Skin of body (tissue), 2 donors: Measurements from ENCODE around the gene KCTD17. TPM values are rescaled to one million over a fixed set of nuclear protein-coding genes. Genes with fewer than 3 reads are reported as not detected.
A peak's percentile ranks its signal among the peaks of the same experiment; 100 is the strongest.

Source experiments
- DNase-seq: peaks from one replicate; lab custom pipeline; 2025; lab: John Stamatoyannopoulos, UW
- total RNA-seq: library from RNA; depleted of rRNA; stranded (reverse); fragments of >200 nt; gene quantifications from one replicate; pipeline ENCODE4 v1.2.3, GENCODE V29; 2014

Gene KCTD17
- total RNA-seq, 1 donor from 2014 or later: 11.7 TPM

GRCh38 chr22:37020192-37020479 lies 31.4 kb upstream of the KCTD17 start:
- DNase-seq: peak; percentile 35

- no peak for DNase-seq
Measured at GRCh38 chr22:37021041-37021440, 30.5 kb upstream of the KCTD17 start.

- no peak for DNase-seq
Measured at GRCh38 chr22:37021710-37022482, 29.6 kb upstream of the KCTD17 start.

DNA sequence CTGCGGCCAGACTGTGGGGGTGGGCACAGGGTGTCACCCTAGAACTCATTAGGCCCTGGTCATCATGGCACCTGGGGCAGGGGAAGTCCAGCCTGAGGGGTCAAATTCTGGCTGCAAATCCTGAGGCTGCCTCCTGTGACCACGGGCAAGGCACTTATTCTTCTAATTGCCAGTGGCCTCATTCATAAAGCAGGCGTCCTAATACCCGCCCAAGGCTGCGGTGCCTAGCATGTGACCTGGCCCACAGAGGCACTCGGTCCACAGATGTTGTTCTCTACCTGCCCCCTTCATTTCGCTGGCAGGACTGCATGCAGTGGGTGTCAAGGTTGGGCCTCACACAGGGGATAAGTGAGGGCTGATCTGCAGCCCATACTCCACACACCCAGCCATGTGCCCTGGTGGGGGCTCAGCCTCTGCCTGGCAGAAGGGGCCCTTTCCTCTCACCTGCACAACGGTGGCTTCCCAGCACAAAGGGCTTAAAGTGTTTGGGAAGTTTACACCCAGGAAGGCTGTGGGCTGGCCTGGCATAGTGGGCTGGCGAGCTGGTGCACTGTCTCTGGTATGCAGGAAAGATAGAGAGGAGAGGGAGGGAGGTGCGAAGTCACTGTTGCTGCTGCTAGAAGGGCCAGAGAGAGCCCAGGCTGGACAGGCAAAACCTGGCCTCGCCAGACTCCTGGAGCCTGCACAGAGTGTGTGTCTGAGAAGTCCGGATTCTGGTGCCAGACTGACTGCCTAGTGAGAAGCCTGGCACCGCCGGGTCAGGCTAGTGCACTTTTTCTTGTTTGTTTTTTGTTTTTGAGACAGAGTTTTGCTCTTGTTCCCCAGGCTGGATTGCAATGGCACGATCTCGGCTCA lies 28.8 kb upstream of the KCTD17 start:
- no peak for DNase-seq

- DNase-seq: no peak
Measured at GRCh38 chr22:37023743-37024338, 27.7 kb upstream of the KCTD17 start.

GRCh38 chr22:37024339-37025157 lies 27.0 kb upstream of the KCTD17 start:
- no peak for DNase-seq

GRCh38 chr22:37025500-37026070 lies 26.0 kb upstream of the KCTD17 start:
- no peak for DNase-seq

DNA sequence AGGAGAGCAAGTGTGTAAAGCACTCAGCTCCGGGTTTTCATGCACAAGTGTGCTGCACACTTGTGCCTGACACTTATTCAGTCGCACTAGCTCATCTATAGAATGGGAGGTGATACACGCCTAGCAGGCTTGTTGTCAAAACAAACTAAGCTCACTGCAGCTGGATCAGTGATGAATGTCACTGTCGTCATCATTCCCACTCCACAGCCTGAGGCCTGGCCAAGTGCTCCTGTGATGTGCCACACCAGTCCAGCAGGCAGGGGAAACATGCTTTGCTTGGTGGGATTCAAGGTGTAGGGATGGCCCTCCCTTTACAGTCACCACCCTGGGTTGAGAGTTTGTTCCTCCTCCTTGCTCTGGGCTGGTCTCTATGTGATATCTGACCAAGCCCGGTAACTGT lies 25.2 kb upstream of the KCTD17 start:
- no peak for DNase-seq

GRCh38 chr22:37027556-37027955 lies 24.0 kb upstream of the KCTD17 start:
- DNase-seq: no peak

- DNase-seq: no peak
Measured at GRCh38 chr22:37028692-37029674, 22.6 kb upstream of the KCTD17 start.

GRCh38 chr22:37030560-37031281 lies 20.8 kb upstream of the KCTD17 start:
- DNase-seq: no peak

DNA sequence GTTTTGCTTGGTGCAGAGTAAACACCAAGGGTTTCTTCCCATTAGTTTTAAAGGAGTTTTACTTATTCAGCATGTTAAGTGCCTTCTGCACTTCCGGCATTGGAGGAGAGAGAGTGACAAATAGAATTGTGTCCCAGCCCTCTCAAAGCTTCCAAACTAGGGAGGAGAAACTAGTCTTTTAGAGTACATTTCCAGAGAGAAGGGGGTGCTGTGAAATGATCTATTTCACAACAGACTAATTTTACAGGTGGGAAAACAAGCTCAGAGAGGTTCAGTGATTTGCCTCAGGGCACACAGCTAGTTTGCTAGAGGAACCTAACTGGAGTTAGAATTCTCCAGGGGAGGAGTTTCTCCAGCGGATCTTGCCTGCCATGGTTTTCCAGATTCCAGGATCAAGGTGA lies 19.4 kb upstream of the KCTD17 start:
- DNase-seq: no peak

DNA sequence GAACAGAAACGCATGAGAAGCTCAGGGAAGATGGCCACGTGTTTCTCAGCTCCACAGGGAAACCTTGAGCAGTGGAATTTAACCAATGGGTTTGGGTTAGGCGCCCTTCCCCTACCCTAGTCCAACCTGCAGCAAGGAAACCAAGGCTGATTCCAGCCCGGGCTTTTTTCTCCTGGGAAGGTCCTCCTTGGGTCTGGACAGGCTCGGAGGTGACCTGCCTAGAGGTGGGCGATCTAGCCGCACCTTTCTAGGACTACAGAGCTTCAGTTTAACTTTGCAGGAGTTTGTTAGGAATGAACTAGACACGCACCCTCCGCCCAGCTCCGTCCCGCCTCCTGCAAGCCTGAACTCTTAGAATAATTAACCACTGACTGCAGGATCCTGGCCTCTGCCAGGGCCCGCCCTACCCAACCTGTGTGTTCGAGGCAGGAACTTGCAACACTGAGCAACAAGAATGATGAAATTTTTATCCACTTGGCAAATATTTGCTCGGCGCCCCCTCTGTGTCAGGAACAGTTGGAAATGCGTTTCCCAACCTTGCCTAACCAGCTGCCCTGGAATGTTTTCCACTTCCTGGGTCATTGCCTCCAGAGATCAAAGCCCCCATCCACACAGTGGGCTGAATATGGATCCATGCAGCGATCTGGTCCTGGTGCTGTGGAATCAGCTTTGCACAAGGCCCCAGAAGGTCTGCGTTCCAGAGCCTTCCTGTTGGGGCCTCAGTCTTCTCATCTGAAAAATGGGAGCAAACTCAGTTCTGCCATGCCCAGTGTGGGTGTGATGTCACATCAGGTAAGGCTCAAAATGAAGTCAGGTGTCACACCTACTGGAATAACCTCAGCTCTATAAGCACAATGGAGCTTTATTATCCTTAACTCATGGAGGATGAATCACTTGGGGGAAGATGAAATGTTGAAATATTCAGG lies 18.7 kb upstream of the KCTD17 start:
- peak; percentile 12 for DNase-seq

- no peak for DNase-seq
Measured at GRCh38 chr22:37033605-37034430, 17.7 kb upstream of the KCTD17 start.

GRCh38 chr22:37036655-37037377 lies 14.7 kb upstream of the KCTD17 start:
- DNase-seq: no peak

DNA sequence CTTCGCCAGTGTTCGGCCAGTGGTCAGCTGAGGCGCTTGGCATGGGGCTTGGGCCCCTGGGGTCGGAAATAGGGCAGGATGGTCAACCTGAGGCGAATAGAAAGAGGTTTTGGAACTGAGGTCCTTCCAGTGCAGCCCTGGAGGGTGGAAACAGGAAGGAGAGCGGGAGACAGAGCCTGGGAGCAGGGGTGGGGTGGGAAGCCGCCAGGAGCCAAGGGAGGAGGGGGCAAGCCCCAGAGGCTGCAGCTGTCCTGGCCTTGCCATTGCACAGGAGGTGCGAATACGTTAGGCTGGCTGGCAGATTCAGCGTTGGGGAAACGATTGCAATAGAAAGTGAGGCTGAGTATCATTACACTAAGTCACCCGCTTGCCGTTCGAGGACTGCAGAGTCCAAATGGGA lies 13.9 kb upstream of the KCTD17 start:
- no peak for DNase-seq

DNA sequence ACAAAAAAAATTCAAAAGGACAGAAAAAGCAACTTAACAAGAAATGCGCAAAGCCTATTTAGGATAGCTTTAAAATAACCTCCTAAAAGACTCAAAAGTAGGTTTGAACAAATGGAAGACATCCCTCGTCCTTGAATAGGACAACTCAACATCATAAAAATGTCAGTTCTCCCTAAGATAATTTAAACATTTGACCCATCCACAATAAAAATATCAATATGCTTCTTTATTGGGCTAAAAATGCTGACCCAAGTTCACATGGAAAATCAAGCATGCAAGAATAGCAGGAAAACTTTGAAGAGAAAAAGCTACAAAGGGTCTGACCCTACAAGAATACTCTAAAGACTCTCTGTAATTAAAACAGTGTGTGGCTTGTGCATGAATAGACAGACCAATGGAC lies 12.1 kb upstream of the KCTD17 start:
- DNase-seq: no peak
